Urinary bladder (tissue), 4 donors: Measurements from ENCODE around the gene DLX5. TPM values are rescaled to one million over a fixed set of nuclear protein-coding genes. Genes with fewer than 3 reads are reported as not detected.
A peak's percentile ranks its signal among the peaks of the same experiment; 100 is the strongest.
"Not testable (repeated sequence)": the region's sequence is repeated elsewhere in the genome, so short reads cannot be mapped to it uniquely, and the experiment has no call there.

Source experiments
- DNase-seq: peaks from one replicate; pipeline ENCODE4 v3.0.0-alpha.2; 2015; ENCODE audit errors: extremely low spot score
- H3K27ac ChIP-seq: one replicate; pipeline ENCODE4 v1.5.1; 2013; ENCODE audit warnings: low read depth, mild to moderate bottlenecking, moderate library complexity
- H3K36me3 ChIP-seq: one replicate; pipeline ENCODE4 v1.6.1; 2013; ENCODE audit warnings: mild to moderate bottlenecking, moderate library complexity; ENCODE audit not compliant: insufficient read depth
- H3K4me1 ChIP-seq: one replicate; pipeline ENCODE4 v1.6.1; 2013; ENCODE audit warnings: mild to moderate bottlenecking, moderate library complexity; ENCODE audit not compliant: insufficient read depth
- H3K4me3 ChIP-seq: one replicate; pipeline ENCODE4 v1.5.1; 2013; ENCODE audit warnings: low read depth, low read length
- WGBS: extraction: QIAGEN DNeasy Blood & Tissue Kit; methylation state at CpG from one replicate; pipeline ENCODE4 v1.1.7; 2013; 5-methylcytosine and 5-hydroxymethylcytosine counted together
- polyA plus RNA-seq: library from polyadenylated mRNA; stranded (reverse); fragments of 200-250 nt; gene quantifications from one replicate; pipeline ENCODE4 v1.2.3, GENCODE V29; 2013
- total RNA-seq: library from RNA; depleted of rRNA; stranded (reverse); fragments of >200 nt; gene quantifications from one replicate; pipeline ENCODE4 v1.2.3, GENCODE V29; 2014
- donor health status: healthy with polysubstance abuse.
- donor health status: healthy.

The DLX5 gene
- 0.74 TPM for total RNA-seq
- polyA plus RNA-seq, result 0.20 TPM

- DNase-seq, result no peak
- WGBS, result under 1% methylated on average over 60 of the region's 60 CpGs
- Histone ChIP-seq H3K36me3 (no peaks in the 10 kb centered on the region), H3K4me1 (no peaks in the 10 kb centered on the region), H3K4me3 (peak within 1 kb of the TSS; percentile 21), H3K27ac (no peak within 1 kb of the TSS)
Measured at GRCh38 chr7:97024209-97025129, at the start of gene DLX5. Gene DLX5 (minus strand): TSS chr7:97024831. CDS start chr7:97024623, 208 bp downstream.

- H3K4me1 ChIP-seq, H3K27ac ChIP-seq, DNase-seq, H3K36me3 ChIP-seq, H3K4me3 ChIP-seq: not testable (repeated sequence)
- WGBS, result 62% methylated on average over 2 of the region's 2 CpGs
Measured at GRCh38 chr7:97072025-97072424, 47.4 kb upstream of the DLX5 start.

- Histone ChIP-seq H3K4me3 (no peak overlapping the region), H3K4me1 (no peaks in the 10 kb centered on the region), H3K36me3 (no peaks in the 10 kb centered on the region), H3K27ac (no peak overlapping the region)
- no peak for DNase-seq
- 49% methylated on average over 5 of the region's 5 CpGs for WGBS
Measured at GRCh38 chr7:97064972-97065587, 40.4 kb upstream of the DLX5 start.

GRCh38 chr7:97064020-97064419 lies 39.4 kb upstream of the DLX5 start:
- no peaks in the 10 kb centered on the region for H3K36me3 ChIP-seq
- no peaks in the 10 kb centered on the region for H3K4me1 ChIP-seq
- DNase-seq, result no peak
- WGBS, result 43% methylated on average over 3 of the region's 3 CpGs
- no peak overlapping the region for H3K27ac ChIP-seq
- no peak overlapping the region for H3K4me3 ChIP-seq

- Histone ChIP-seq H3K36me3 (no peaks in the 10 kb centered on the region), H3K4me3 (no peak overlapping the region), H3K27ac (no peak overlapping the region), H3K4me1 (no peaks in the 10 kb centered on the region)
- WGBS, result 57% methylated on average over 2 of the region's 2 CpGs
- DNase-seq, result no peak
Measured at GRCh38 chr7:97043281-97043680, 18.6 kb upstream of the DLX5 start.

GRCh38 chr7:97039374-97040065 lies 14.9 kb upstream of the DLX5 start:
- no peak for DNase-seq
- H3K36me3 ChIP-seq, result no peaks in the 10 kb centered on the region
- no peaks in the 10 kb centered on the region for H3K4me1 ChIP-seq
- 74% methylated on average over 5 of the region's 5 CpGs for WGBS
- H3K27ac ChIP-seq, result no peak overlapping the region
- no peak overlapping the region for H3K4me3 ChIP-seq

- DNase-seq, H3K36me3 ChIP-seq, H3K4me1 ChIP-seq, H3K27ac ChIP-seq, H3K4me3 ChIP-seq: not testable (repeated sequence)
- 93% methylated on average over 30 of the region's 30 CpGs for WGBS
Measured at GRCh38 chr7:97034213-97034852, 9.7 kb upstream of the DLX5 start.

GRCh38 chr7:97027427-97028234 lies 3.0 kb upstream of the DLX5 start:
- Histone ChIP-seq H3K4me3 (peak overlapping the region; percentile 3), H3K4me1 (no peaks in the 10 kb centered on the region), H3K27ac (no peak overlapping the region), H3K36me3 (no peaks in the 10 kb centered on the region)
- 5% methylated on average over 23 of the region's 23 CpGs for WGBS
- DNase-seq, result peak; percentile 66

GRCh38 chr7:97026715-97027426 lies 2.2 kb upstream of the DLX5 start:
- WGBS, result 24% methylated on average over 17 of the region's 17 CpGs
- Histone ChIP-seq H3K36me3 (no peaks in the 10 kb centered on the region), H3K4me3 (peak overlapping the region; percentile 3), H3K27ac (no peak overlapping the region), H3K4me1 (no peaks in the 10 kb centered on the region)
- no peak for DNase-seq

- DNase-seq, result no peak
- Histone ChIP-seq H3K4me3 (no peak overlapping the region), H3K4me1 (no peaks in the 10 kb centered on the region), H3K27ac (no peak overlapping the region), H3K36me3 (no peaks in the 10 kb centered on the region)
- WGBS, result 16% methylated on average over 29 of the region's 29 CpGs
Measured at GRCh38 chr7:97025983-97026714, 1.5 kb upstream of the DLX5 start.

GRCh38 chr7:97025130-97025499 lies 484 bp upstream of the DLX5 start:
- 11% methylated on average over 8 of the region's 8 CpGs for WGBS
- Histone ChIP-seq H3K4me3 (no peak overlapping the region), H3K4me1 (no peaks in the 10 kb centered on the region), H3K36me3 (no peaks in the 10 kb centered on the region), H3K27ac (no peak overlapping the region)
- no peak for DNase-seq
